ENCODE results near the gene S100A11. TPM values are rescaled to one million over a fixed set of nuclear protein-coding genes. Genes with fewer than 3 reads are reported as not detected.

The S100A11 gene
- total RNA-seq, 1 experiment from 2014 or later = 126 TPM

GRCh38 chr1:152039886-152040285 is 3.1 kb upstream of the S100A11 start:
- no peak for TF ChIP-seq PRDM15 (CRISPR knock-in tag; IDR thresholded peaks at IDR 0.05)
- TF ChIP-seq ZNF671 (CRISPR knock-in tag; IDR thresholded peaks at IDR 0.05) = no peak
- no peak for TF ChIP-seq JUN (CRISPR knock-in tag; IDR thresholded peaks at IDR 0.05)
- TF ChIP-seq MYBL2 (CRISPR knock-in tag; IDR thresholded peaks at IDR 0.05) = no peak
- TF ChIP-seq GRHL2 (CRISPR knock-in tag; IDR thresholded peaks at IDR 0.05; ENCODE audit: insufficient replicate concordance, severe bottlenecking) = no peak
- TF ChIP-seq PRRX2 (CRISPR knock-in tag; IDR thresholded peaks at IDR 0.05) = no peak
- TF ChIP-seq NR2C2 (CRISPR knock-in tag; IDR thresholded peaks at IDR 0.05) = no peak
- TF ChIP-seq ZNF263 (CRISPR knock-in tag; IDR thresholded peaks at IDR 0.05; ENCODE audit: low read depth) = no peak
- Mint-ChIP-seq H3K9me3 (no peaks in the 10 kb centered on the region), H3K4me1 (peaks cover 44% of the 10 kb centered on the region), H3K4me3 (no peak overlapping the region), H3K36me3 (no peaks in the 10 kb centered on the region), H3K27ac (no peak overlapping the region), H3K27me3 (ENCODE audit: low read depth) (peaks cover 9% of the 10 kb centered on the region)
- ChIA-PET POLR2A (interaction anchor here (1.1 kb wide), 1 partner anchor 9 kb away, joined by 4 read pairs; no protein-coding TSS in a partner anchor), CTCF (interaction anchor here (1.2 to 1.4 kb wide), 3 partner anchors 13 to 419 kb away, joined by 4 to 5 read pairs (median 4); no protein-coding TSS in a partner anchor)
- DNase-seq (ENCODE audit: low spot score) (no peak), ATAC-seq (no peak)

GRCh38 chr1:152039461-152039860 is 2.7 kb upstream of the S100A11 start:
- no peaks in the 10 kb centered on the region for H3K9me3 Mint-ChIP-seq
- CTCF ChIA-PET = interaction anchor here (1.2 to 1.4 kb wide), 3 partner anchors 14 to 419 kb away, joined by 4 to 5 read pairs (median 4); no protein-coding TSS in a partner anchor
- DNase-seq (ENCODE audit: low spot score) (no peak), ATAC-seq (no peak)
- H3K36me3 Mint-ChIP-seq = no peaks in the 10 kb centered on the region
- TF ChIP-seq NR3C1 (CRISPR knock-in tag; conservative IDR thresholded peaks at IDR 0.05; ENCODE audit: low read depth) = no peak
- TF ChIP-seq MLX (CRISPR knock-in tag; IDR thresholded peaks at IDR 0.05) = no peak
- TF ChIP-seq CBFB (CRISPR knock-in tag; IDR thresholded peaks at IDR 0.05; ENCODE audit: low read depth) = no peak
- TF ChIP-seq ZNF219 (CRISPR knock-in tag; IDR thresholded peaks at IDR 0.05; ENCODE audit: borderline replicate concordance) = no peak
- no peak for TF ChIP-seq RELA (CRISPR knock-in tag; IDR thresholded peaks at IDR 0.05; ENCODE audit: borderline replicate concordance)
- no peak for TF ChIP-seq ZNF512 (CRISPR knock-in tag; IDR thresholded peaks at IDR 0.05; ENCODE audit: borderline replicate concordance)
- no peak for TF ChIP-seq ERG (CRISPR knock-in tag; IDR thresholded peaks at IDR 0.05)
- no peak for TF ChIP-seq ZNF121 (CRISPR knock-in tag; IDR thresholded peaks at IDR 0.05)
- TF ChIP-seq SMAD4 (CRISPR knock-in tag; IDR thresholded peaks at IDR 0.05) = no peak
- TF ChIP-seq ZNF671 (CRISPR knock-in tag; IDR thresholded peaks at IDR 0.05) = no peak
- no peak for TF ChIP-seq HMGXB4 (CRISPR knock-in tag; IDR thresholded peaks at IDR 0.05)
- TF ChIP-seq ZNF423 (CRISPR knock-in tag; IDR thresholded peaks at IDR 0.05) = no peak
- TF ChIP-seq ATF6 (CRISPR knock-in tag; IDR thresholded peaks at IDR 0.05) = no peak
- TF ChIP-seq RORB (CRISPR knock-in tag; IDR thresholded peaks at IDR 0.05) = no peak
- no peak overlapping the region for H3K27ac Mint-ChIP-seq
- H3K4me1 Mint-ChIP-seq = peaks cover 43% of the 10 kb centered on the region
- peaks cover 9% of the 10 kb centered on the region for H3K27me3 Mint-ChIP-seq (ENCODE audit: low read depth)
- no peak overlapping the region for H3K4me3 Mint-ChIP-seq
- POLR2A ChIA-PET = interaction anchor here (1.1 kb wide), 1 partner anchor 9 kb away, joined by 4 read pairs; no protein-coding TSS in a partner anchor
